ENCODE results near the gene FRMD8. TPM values are rescaled to one million over a fixed set of nuclear protein-coding genes. Genes with fewer than 3 reads are reported as not detected.

The FRMD8 gene
- total RNA-seq, 1 experiment from 2014 or later = 22.7 TPM

DNA sequence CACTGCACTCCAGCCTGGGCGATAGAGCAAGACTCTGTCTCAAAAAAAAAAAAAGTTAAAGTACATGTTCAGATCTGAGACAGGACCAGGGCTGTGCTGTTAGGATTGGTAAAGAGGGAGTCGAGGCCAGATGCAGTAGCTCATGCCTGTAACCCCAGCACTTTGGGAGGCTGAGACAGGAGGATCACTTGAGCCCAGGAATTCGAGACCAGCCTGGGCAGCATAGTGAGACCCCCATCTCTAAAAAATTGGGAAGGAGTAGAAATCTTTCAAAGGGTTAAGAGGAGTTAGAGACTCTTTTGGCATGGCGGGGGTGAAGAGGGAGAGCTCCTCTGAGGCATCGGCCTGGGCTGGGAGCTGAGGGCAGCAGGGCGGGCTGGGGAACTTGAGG lies 15.8 kb upstream of the FRMD8 start:
- no peak overlapping the region for H2BK20ac ChIP-seq (ENCODE audit: low read depth, low read length, poor library complexity, severe bottlenecking)
- H3K14ac ChIP-seq (ENCODE audit: insufficient read depth, low read length) = no peak overlapping the region
- H3K23ac ChIP-seq (ENCODE audit: insufficient read length, low read depth, low read length) = no peak overlapping the region
- no peak overlapping the region for H3K18ac ChIP-seq (ENCODE audit: insufficient read length, low read depth, low read length)
- H3K4ac ChIP-seq (ENCODE audit: low read depth, low read length) = no peak overlapping the region
- no peak overlapping the region for H2AK5ac ChIP-seq (ENCODE audit: insufficient read length, low read length)
- H4K5ac ChIP-seq (ENCODE audit: insufficient read length, low read depth, low read length) = no peak overlapping the region
- H2BK15ac ChIP-seq (ENCODE audit: low read depth, low read length) = no peak overlapping the region
- peaks cover 33% of the 10 kb centered on the region for H3K27me3 Mint-ChIP-seq (ENCODE audit: low read depth)
- H3K4me1 ChIP-seq (ENCODE audit: insufficient read depth, low read length) = no peaks in the 10 kb centered on the region
- WGBS (ENCODE audit: extremely low coverage, insufficient read length, low lambda C conversion rate) = no CpG with 5 or more reads among the region's 6 CpGs
- H3K79me1 ChIP-seq (ENCODE audit: insufficient read depth, low read depth, low read length, poor library complexity, severe bottlenecking) = no peaks in the 10 kb centered on the region
- no peak overlapping the region for H4K91ac ChIP-seq (ENCODE audit: insufficient read length, low read depth, low read length)
- H2BK120ac ChIP-seq (ENCODE audit: low read depth, low read length, poor library complexity, severe bottlenecking) = no peak overlapping the region
- no peak overlapping the region for H3K4me3 Mint-ChIP-seq
- no peak overlapping the region for H2BK5ac ChIP-seq (ENCODE audit: insufficient read length, low read length)
- H3K9ac ChIP-seq (ENCODE audit: extremely low read depth, insufficient read length, low read length) = no peak overlapping the region
- DNase-seq = no peak
- no peaks in the 10 kb centered on the region for H3K9me3 ChIP-seq (ENCODE audit: control insufficient read depth, low read depth, low read length)
- no peaks in the 10 kb centered on the region for H3K23me2 ChIP-seq (ENCODE audit: insufficient read length, low read depth, low read length, poor library complexity, severe bottlenecking)
- no peaks in the 10 kb centered on the region for H4K20me1 ChIP-seq (ENCODE audit: control insufficient read depth, insufficient read depth, insufficient read length)
- H2BK12ac ChIP-seq (ENCODE audit: insufficient read length, low read depth, low read length) = no peak overlapping the region
- H3K79me2 ChIP-seq (ENCODE audit: insufficient read depth, low read length) = no peaks in the 10 kb centered on the region
- H3K27ac ChIP-seq (ENCODE audit: insufficient read length, low read depth, low read length) = no peak overlapping the region
- no peaks in the 10 kb centered on the region for H3K27me3 ChIP-seq (ENCODE audit: insufficient read depth, low read length)
- no peaks in the 10 kb centered on the region for H3K36me3 Mint-ChIP-seq (ENCODE audit: insufficient read depth in 1 of 3, low read depth in 3 of 3)
- H3K4me1 Mint-ChIP-seq = peaks cover 0 to 5% of the 10 kb centered on the region in 2 experiments; a peak in 2 of 4 replicates
- H3K9me3 Mint-ChIP-seq = no peaks in the 10 kb centered on the region
- H2AFZ ChIP-seq (ENCODE audit: low read length) = no peak overlapping the region
- no peak overlapping the region for H4K8ac ChIP-seq (replicated peaks; ENCODE audit: insufficient read length, low read depth, low read length)
- H3K27ac Mint-ChIP-seq = no peak overlapping the region
- H3T11ph ChIP-seq (ENCODE audit: low read length) = no peak overlapping the region
- no peak overlapping the region for H3K56ac ChIP-seq (ENCODE audit: insufficient read length, low read depth, low read length)
- TF ChIP-seq, protein P1, sequence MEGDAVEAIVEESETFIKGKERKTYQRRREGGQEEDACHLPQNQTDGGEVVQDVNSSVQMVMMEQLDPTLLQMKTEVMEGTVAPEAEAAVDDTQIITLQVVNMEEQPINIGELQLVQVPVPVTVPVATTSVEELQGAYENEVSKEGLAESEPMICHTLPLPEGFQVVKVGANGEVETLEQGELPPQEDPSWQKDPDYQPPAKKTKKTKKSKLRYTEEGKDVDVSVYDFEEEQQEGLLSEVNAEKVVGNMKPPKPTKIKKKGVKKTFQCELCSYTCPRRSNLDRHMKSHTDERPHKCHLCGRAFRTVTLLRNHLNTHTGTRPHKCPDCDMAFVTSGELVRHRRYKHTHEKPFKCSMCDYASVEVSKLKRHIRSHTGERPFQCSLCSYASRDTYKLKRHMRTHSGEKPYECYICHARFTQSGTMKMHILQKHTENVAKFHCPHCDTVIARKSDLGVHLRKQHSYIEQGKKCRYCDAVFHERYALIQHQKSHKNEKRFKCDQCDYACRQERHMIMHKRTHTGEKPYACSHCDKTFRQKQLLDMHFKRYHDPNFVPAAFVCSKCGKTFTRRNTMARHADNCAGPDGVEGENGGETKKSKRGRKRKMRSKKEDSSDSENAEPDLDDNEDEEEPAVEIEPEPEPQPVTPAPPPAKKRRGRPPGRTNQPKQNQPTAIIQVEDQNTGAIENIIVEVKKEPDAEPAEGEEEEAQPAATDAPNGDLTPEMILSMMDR (conservative IDR thresholded peaks at IDR 0.05) = no peak
- no peak overlapping the region for H3K4me2 ChIP-seq (ENCODE audit: insufficient read depth, insufficient read length, low read length)

Measured in H9 (cell line).